Lower lobe of right lung (tissue), 2 donors: Measurements from ENCODE around the gene MYO1D. TPM values are rescaled to one million over a fixed set of nuclear protein-coding genes. Genes with fewer than 3 reads are reported as not detected.

ENCODE experiments used
- ATAC-seq, 2 donors: fragments of 200-7000 bp; cut with Tn5 transposase; one replicate each; pipeline ENCODE4 v1.9.1; 2020 to 2022; ENCODE audit warnings: mild to moderate bottlenecking in 2 of 2, moderate library complexity in 2 of 2
- DNase-seq: peaks from one replicate; pipeline ENCODE4 v3.0.0-alpha.2; 2020
- H3K27ac ChIP-seq: fragments of 200-600 bp; one replicate; pipeline ENCODE4 v1.8.0; 2022
- H3K27me3 ChIP-seq: fragments of 200-600 bp; one replicate; pipeline ENCODE4 v1.8.0; 2022; ENCODE audit warnings: low read depth
- H3K36me3 ChIP-seq: fragments of 200-600 bp; one replicate; pipeline ENCODE4 v1.8.0; 2022; ENCODE audit warnings: mild to moderate bottlenecking
- H3K4me1 ChIP-seq: fragments of 200-600 bp; one replicate; pipeline ENCODE4 v1.8.0; 2022
- H3K4me3 ChIP-seq: fragments of 200-600 bp; one replicate; pipeline ENCODE4 v1.8.0; 2022; ENCODE audit warnings: mild to moderate bottlenecking
- H3K9me3 ChIP-seq: fragments of 200-600 bp; one replicate; pipeline ENCODE4 v1.8.0; 2022
- intact Hi-C: fragments of 100-400 bp; cut with DNase I; formaldehyde crosslinking; loops from one replicate; pipeline ENCODE4 v1.11.0; 2022
- total RNA-seq: library from RNA; stranded (reverse); fragmentation: NEBNext Ultra II Directional; extraction: Animal tissue kit (Norgen Biotek cat#: 25700); gene quantifications from one replicate; pipeline ENCODE4 v1.2.1, GENCODE V29; 2021
- TF ChIP-seq, protein P1 (sequence below): fragments of 200-600 bp; IDR thresholded peaks from one replicate; pipeline ENCODE4 v1.8.0; 2022; ENCODE audit warnings: antibody characterized with exemption, mild to moderate bottlenecking
- donor health status: DM: no; HTN: yes; CAD: no; lungs with severe emphysema.

Gene MYO1D
- total RNA-seq, 1 donor from 2014 or later: 58.0 TPM

DNA sequence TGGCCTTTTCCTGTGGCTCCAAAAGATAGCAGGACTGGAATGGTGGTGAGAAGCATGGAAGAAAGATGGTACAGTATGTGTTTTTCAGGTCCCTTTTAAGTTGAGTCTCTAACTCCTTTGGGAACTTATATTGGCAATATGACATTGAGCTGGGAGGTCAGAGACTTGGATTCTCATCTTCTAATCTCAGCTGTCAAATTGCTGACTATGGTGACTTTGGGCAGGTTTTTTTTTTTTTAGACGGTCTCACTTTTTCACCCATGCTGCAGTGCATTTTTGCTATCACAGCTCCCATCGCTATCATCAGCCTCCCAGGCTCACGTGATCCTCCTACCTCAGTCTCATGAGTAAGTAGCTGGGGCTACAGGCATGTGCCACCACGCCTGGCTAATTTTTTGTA, 405.3 kb downstream of the MYO1D start:
- Histone ChIP-seq H3K27me3 (no peaks in the 10 kb centered on the region), H3K9me3 (no peaks in the 10 kb centered on the region), H3K36me3 (peaks cover 98% of the 10 kb centered on the region), H3K4me1 (no peaks in the 10 kb centered on the region), H3K4me3 (no peak overlapping the region), H3K27ac (no peak overlapping the region)
- intact Hi-C loops: no loop called here
- TF ChIP-seq, protein P1, sequence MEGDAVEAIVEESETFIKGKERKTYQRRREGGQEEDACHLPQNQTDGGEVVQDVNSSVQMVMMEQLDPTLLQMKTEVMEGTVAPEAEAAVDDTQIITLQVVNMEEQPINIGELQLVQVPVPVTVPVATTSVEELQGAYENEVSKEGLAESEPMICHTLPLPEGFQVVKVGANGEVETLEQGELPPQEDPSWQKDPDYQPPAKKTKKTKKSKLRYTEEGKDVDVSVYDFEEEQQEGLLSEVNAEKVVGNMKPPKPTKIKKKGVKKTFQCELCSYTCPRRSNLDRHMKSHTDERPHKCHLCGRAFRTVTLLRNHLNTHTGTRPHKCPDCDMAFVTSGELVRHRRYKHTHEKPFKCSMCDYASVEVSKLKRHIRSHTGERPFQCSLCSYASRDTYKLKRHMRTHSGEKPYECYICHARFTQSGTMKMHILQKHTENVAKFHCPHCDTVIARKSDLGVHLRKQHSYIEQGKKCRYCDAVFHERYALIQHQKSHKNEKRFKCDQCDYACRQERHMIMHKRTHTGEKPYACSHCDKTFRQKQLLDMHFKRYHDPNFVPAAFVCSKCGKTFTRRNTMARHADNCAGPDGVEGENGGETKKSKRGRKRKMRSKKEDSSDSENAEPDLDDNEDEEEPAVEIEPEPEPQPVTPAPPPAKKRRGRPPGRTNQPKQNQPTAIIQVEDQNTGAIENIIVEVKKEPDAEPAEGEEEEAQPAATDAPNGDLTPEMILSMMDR: no peak
- ATAC-seq (no peak), DNase-seq (no peak)

DNA sequence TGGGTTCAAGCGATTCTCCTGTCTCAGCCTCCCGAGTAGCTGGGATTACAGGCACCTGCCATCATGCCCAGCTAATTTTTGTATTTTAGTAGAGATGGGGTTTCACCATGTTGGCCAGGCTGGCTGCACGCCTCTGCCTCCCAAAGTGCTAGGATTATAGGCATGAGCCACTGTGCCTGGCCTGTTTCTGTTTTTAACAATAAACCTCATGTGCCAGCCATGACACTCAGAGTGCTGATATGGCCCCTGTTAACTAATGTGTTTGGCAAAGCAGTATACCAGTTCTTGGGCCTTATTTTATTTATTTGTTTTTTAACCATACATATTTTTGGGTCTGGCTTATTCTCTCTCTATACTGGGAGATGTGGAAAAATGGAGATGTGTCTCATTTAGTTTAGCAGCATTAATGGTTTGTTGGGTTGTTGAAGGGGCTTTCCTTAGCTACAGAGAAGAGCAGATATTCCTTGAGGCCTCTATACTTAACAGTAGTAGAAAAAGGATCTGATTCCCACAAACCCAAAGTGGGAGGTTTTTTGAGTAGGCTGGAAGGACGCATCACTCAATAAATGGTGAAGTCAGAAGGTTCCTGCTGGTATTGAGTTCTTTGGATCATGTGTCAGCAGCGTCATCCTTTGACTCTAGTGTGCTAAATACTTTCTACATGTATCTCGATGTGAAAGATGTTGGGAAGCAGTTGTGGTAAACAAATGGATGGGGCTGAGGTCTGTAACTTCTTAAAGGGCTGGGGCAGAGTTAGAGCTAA, 406.3 kb downstream of the MYO1D start:
- intact Hi-C loops: no loop called here
- Histone ChIP-seq H3K4me1 (no peaks in the 10 kb centered on the region), H3K36me3 (peaks cover 98% of the 10 kb centered on the region), H3K4me3 (no peak overlapping the region), H3K27me3 (no peaks in the 10 kb centered on the region), H3K27ac (no peak overlapping the region), H3K9me3 (no peaks in the 10 kb centered on the region)
- ATAC-seq (no peak), DNase-seq (no peak)
- TF ChIP-seq, protein P1: no peak

DNA sequence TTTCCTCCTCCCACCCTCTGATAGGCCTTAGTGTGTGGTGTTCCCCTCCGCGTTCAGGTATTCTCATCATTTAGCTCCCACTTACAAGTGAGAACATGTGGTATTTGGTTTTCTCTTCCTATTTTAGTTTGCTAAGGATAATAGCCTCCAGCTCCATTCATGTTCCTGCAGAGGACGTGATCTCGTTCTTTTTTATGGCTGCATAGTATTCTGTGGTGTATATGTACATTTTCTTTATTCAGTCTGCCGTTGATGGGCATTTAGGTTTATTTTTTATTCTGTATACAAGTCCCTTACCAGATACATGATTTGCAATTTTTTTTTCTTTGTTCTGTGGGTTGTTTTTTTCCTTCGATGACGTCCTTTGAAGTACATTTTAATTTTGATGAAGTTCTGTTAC, 409.0 kb downstream of the MYO1D start:
- peaks cover 98% of the 10 kb centered on the region for H3K36me3 ChIP-seq
- H3K27me3 ChIP-seq: no peaks in the 10 kb centered on the region
- no peak overlapping the region for H3K4me3 ChIP-seq
- no peaks in the 10 kb centered on the region for H3K9me3 ChIP-seq
- ATAC-seq (no peak), DNase-seq (no peak)
- H3K4me1 ChIP-seq: no peaks in the 10 kb centered on the region
- TF ChIP-seq, protein P1: no peak
- intact Hi-C loops: no loop called here
- no peak overlapping the region for H3K27ac ChIP-seq

DNA sequence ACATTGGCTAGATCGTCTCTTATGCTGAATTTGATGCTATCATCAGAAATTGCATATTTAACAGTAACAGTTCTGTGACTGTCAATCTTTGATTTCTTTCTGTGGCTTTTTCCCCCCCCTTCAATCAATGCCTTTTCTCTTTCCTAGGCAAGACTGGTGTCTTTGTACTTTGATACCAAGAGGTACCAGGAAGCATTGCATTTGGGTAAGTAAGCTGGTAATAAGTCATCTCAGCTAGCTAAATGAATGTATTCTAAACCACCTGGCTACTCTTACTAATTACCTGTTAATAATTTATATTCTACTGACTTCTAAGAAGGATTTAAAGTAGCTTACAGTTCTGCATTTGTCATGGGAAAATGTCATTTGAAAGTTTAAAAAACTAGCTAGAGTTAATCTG, 412.6 kb downstream of the MYO1D start:
- Histone ChIP-seq H3K4me1 (no peaks in the 10 kb centered on the region), H3K9me3 (no peaks in the 10 kb centered on the region), H3K36me3 (peaks cover 94% of the 10 kb centered on the region), H3K4me3 (no peak overlapping the region), H3K27me3 (no peaks in the 10 kb centered on the region), H3K27ac (no peak overlapping the region)
- no peak for ATAC-seq
- intact Hi-C loops: no loop called here
- TF ChIP-seq, protein P1: no peak
- no peak for DNase-seq

DNA sequence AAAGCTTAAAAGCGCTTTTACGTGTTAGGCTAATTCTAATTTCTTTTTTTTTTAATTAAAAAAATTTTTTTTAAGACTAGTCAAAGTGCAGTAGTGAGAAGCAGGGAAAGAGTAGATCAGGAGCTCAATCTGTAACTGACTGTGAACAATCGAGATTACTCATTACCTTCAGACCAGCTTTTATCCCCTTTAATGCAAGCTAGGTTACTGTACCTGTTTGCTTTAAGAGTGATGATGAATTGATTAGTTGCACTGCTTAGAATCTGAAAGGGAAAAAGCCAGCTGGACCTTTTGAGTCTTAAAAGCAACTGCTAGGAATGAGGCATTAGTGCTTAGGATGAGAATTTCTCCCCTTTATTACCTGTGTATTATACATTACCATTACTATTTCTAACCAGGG, 413.6 kb downstream of the MYO1D start:
- ATAC-seq: no peak
- Histone ChIP-seq H3K27me3 (no peaks in the 10 kb centered on the region), H3K4me3 (no peak overlapping the region), H3K9me3 (no peaks in the 10 kb centered on the region), H3K27ac (no peak overlapping the region), H3K36me3 (peaks cover 94% of the 10 kb centered on the region), H3K4me1 (no peaks in the 10 kb centered on the region)
- DNase-seq: no peak
- TF ChIP-seq, protein P1: no peak
- intact Hi-C loops: no loop called here
